Lung (tissue), 12 donors: ENCODE data around the gene CBY1. TPM values are rescaled to one million over a fixed set of nuclear protein-coding genes. Genes with fewer than 3 reads are reported as not detected.

ENCODE experiments used
- ATAC-seq: fragments of 200-7000 bp; cut with Tn5 transposase; one replicate; pipeline ENCODE4 v1.9.1; 2020; ENCODE audit warnings: moderate number of reproducible peaks; ENCODE audit not compliant: insufficient read depth, low FRiP score
- DNase-seq, 3 donors: peaks; one replicate each; pipeline ENCODE4 v3.0.0-alpha.2; 2013 to 2017
- H3K27ac ChIP-seq, 2 donors: one replicate each; pipeline ENCODE4 v1.5.1; 2013; ENCODE audit warnings: mild to moderate bottlenecking in 2 of 2, moderate library complexity in 2 of 2, control low read depth in 1 of 2, inconsistent platforms in 1 of 2, low read depth in 1 of 2, low read length in 1 of 2
- H3K27me3 ChIP-seq, 3 donors: one replicate each; pipeline ENCODE4 v1.5.1; 2013; ENCODE audit warnings: low read length in 2 of 3; ENCODE audit not compliant: control insufficient read depth in 3 of 3, insufficient read depth in 3 of 3
- H3K36me3 ChIP-seq, 4 donors: one replicate each; pipeline ENCODE4 v1.5.1; 2013; ENCODE audit warnings: low read length in 4 of 4, mild to moderate bottlenecking in 1 of 4, moderate library complexity in 1 of 4; ENCODE audit not compliant: control insufficient read depth in 4 of 4, insufficient read depth in 4 of 4
- H3K4me1 ChIP-seq, 5 donors: one replicate each; pipeline ENCODE4 v1.5.1; 2013; ENCODE audit warnings: low read length in 5 of 5, mild to moderate bottlenecking in 2 of 5, moderate library complexity in 1 of 5; ENCODE audit not compliant: control insufficient read depth in 5 of 5, insufficient read depth in 5 of 5
- H3K4me3 ChIP-seq: one replicate; pipeline ENCODE4 v1.5.1; 2013; ENCODE audit warnings: mild to moderate bottlenecking, control low read depth, moderate library complexity
- H3K9ac ChIP-seq, 2 donors: one replicate each; pipeline ENCODE4 v1.5.1; 2013; ENCODE audit warnings: low read length in 2 of 2, control low read depth in 1 of 2; ENCODE audit not compliant: insufficient read depth in 1 of 2
- H3K9me3 ChIP-seq, 4 donors: one replicate each; pipeline ENCODE4 v1.5.1; 2013; ENCODE audit warnings: low read length in 3 of 4, mild to moderate bottlenecking in 1 of 4, moderate library complexity in 1 of 4; ENCODE audit not compliant: control insufficient read depth in 4 of 4, insufficient read depth in 3 of 4
- WGBS, 2 donors: extraction: QIAGEN DNeasy Blood & Tissue Kit; methylation state at CpG; one replicate each; pipeline ENCODE4 v1.1.7; 2013; 5-methylcytosine and 5-hydroxymethylcytosine counted together
- polyA plus RNA-seq, 2 donors: library from polyadenylated mRNA; stranded (reverse); fragments of 200-250 nt; gene quantifications; one replicate each; pipeline ENCODE4 v1.2.1, GENCODE V29; 2013
- total RNA-seq, 2 donors: library from RNA; depleted of rRNA in 1 of 2; stranded (reverse); fragments of >200 nt in 1 of 2; gene quantifications; one replicate each; pipeline ENCODE4 v1.2.1, GENCODE V29; 2014 to 2021
- TF ChIP-seq, protein P1 (sequence below): IDR thresholded peaks from 2 replicates; pipeline ENCODE4 v1.5.1; 2012; ENCODE audit warnings: mild to moderate bottlenecking; ENCODE audit errors: control extremely low read depth, extremely low read depth
- donor health status: control.
- donor health status: control.
- donor health status: Bipolar disorder and iron deficiency.
- donor health status: healthy.
- donor health status: DM: yes; HTN: yes; CAD: no.

The CBY1 gene
- total and polyA plus RNA-seq, 4 donors = 24.8 to 49.0 (median 29.2) TPM

DNA sequence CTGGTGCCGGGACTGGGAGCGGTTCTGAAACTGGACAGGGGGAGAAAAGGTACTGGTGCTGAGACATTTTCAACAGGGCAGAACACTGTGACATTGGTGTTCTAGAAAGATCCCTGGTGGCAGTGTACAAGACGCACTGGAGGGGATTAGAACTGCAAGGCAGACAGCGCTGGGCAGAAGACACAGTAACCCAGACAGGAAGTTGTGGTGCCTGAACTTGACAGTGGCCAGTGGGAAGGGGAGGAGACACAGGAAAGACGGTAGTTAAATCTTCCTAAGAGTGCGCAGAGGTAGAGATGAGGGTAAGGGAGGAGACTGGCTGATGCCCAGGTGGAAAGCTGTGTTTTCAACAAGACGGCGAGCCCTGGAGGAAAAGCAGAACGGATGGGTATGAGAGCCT lies 24.7 kb upstream of the CBY1 start:
- Histone ChIP-seq H3K9me3 (no peaks in the 10 kb centered on the region), H3K27ac (no peak overlapping the region), H3K27me3 (no peaks in the 10 kb centered on the region), H3K36me3 (peaks cover 0 to 4% (median 0%) of the 10 kb centered on the region in 4 donors), H3K4me3 (no peak overlapping the region), H3K9ac (no peak overlapping the region), H3K4me1 (no peaks in the 10 kb centered on the region)
- TF ChIP-seq, protein P1, sequence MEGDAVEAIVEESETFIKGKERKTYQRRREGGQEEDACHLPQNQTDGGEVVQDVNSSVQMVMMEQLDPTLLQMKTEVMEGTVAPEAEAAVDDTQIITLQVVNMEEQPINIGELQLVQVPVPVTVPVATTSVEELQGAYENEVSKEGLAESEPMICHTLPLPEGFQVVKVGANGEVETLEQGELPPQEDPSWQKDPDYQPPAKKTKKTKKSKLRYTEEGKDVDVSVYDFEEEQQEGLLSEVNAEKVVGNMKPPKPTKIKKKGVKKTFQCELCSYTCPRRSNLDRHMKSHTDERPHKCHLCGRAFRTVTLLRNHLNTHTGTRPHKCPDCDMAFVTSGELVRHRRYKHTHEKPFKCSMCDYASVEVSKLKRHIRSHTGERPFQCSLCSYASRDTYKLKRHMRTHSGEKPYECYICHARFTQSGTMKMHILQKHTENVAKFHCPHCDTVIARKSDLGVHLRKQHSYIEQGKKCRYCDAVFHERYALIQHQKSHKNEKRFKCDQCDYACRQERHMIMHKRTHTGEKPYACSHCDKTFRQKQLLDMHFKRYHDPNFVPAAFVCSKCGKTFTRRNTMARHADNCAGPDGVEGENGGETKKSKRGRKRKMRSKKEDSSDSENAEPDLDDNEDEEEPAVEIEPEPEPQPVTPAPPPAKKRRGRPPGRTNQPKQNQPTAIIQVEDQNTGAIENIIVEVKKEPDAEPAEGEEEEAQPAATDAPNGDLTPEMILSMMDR = no peak
- ATAC-seq (no peak), DNase-seq (no peak)
- 54 to 73% methylated on average over 9 of the region's 9 CpGs for WGBS, 2 donors

DNA sequence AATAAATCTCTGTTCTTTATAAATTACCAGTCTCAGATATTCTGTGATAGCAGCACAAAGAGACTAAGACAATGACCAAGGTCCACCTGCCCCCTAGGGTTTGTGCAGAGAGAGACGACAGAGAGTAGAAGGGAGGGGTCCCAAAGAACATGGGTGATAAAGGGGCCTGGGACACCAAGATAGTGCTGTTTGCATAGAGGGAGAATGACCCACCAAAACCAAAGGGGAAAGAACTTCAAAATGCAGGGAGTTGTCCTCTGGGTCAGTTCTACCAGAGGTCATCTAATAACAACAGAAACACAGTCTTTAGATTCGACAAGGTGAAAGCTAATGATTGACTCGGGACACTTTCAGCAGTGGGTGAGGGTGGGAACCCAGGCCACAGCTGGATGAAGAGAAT lies 23.9 kb upstream of the CBY1 start:
- ATAC-seq = no peak
- H3K27me3 ChIP-seq = no peaks in the 10 kb centered on the region
- TF ChIP-seq, protein P1 = no peak
- no peak overlapping the region for H3K4me3 ChIP-seq
- H3K36me3 ChIP-seq = peaks cover 0 to 4% (median 0%) of the 10 kb centered on the region in 4 donors
- no peak overlapping the region for H3K27ac ChIP-seq
- WGBS, 2 donors = 82 to 91% methylated on average over 3 of the region's 3 CpGs
- no peak overlapping the region for H3K9ac ChIP-seq
- no peaks in the 10 kb centered on the region for H3K4me1 ChIP-seq
- H3K9me3 ChIP-seq = no peaks in the 10 kb centered on the region
- no peak for DNase-seq

DNA sequence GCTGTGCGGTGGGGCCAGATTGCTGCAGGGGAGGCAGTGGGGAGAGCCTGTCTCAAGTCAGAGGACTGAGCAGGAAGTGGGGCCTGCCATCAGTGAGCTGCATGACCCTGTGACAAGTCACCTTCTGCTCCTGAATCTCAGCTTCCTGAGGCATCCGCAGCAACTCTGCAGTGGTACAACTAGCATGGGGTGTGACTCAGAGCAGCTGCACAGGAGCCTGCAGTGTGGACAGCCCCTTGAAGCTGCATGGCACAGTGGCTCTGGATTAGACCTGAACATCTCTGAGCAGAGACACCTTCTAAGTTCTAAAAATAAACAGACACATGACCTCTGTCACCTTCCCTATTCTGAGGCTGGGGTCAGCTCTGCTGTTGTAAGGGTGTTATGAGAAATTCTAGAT lies 18.2 kb upstream of the CBY1 start:
- no peak overlapping the region for H3K27ac ChIP-seq
- H3K4me1 ChIP-seq = no peaks in the 10 kb centered on the region
- no peaks in the 10 kb centered on the region for H3K27me3 ChIP-seq
- H3K4me3 ChIP-seq = no peak overlapping the region
- no peak overlapping the region for H3K9ac ChIP-seq
- TF ChIP-seq, protein P1 = no peak
- H3K36me3 ChIP-seq = peaks cover 0 to 6% (median 0%) of the 10 kb centered on the region in 4 donors
- ATAC-seq (no peak), DNase-seq (no peak)
- H3K9me3 ChIP-seq = no peaks in the 10 kb centered on the region
- WGBS, 2 donors = 87 to 95% methylated on average over 2 of the region's 2 CpGs

DNA sequence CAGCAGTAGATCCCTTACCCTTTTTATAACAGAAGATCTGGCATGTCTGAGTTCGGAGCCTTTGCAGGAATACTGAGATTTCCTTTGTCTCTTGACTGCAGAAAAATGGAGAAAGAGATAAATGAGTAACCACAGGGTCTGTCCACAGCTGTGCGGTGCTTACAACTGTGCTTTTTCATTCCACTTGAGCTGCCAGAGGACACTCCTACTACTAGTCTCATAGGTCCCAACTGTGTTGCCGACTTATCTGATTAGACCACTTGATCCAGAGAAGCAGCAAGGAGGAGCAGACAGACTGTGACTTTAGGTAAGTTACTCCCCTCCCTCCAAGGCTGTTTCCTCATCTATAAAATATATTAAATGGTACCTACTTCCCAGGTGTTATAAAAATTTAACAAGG lies 17.7 kb upstream of the CBY1 start:
- Histone ChIP-seq H3K27ac (no peak overlapping the region), H3K27me3 (no peaks in the 10 kb centered on the region), H3K9ac (no peak overlapping the region), H3K36me3 (peaks cover 0 to 6% (median 0%) of the 10 kb centered on the region in 4 donors), H3K4me3 (no peak overlapping the region), H3K9me3 (no peaks in the 10 kb centered on the region), H3K4me1 (no peaks in the 10 kb centered on the region)
- ATAC-seq (no peak), DNase-seq (no peak)
- WGBS, 2 donors = 56 to 84% methylated on average over 3 of the region's 3 CpGs
- TF ChIP-seq, protein P1 = no peak
